ENCODE data around the gene ICAM1. TPM values are rescaled to one million over a fixed set of nuclear protein-coding genes. Genes with fewer than 3 reads are reported as not detected.

Gene ICAM1
- total and polyA plus RNA-seq, 10 of the 15 experiments (the other 5 are each of a cell fraction or from before 2014, with no cell fraction given), result 7.6 to 115 (median 60.2) TPM

GRCh38 chr19:10271543-10272086 lies 695 bp downstream of the ICAM1 start (continued):
- no peak for TF ChIP-seq E2F8 (IDR thresholded peaks at IDR 0.05; ENCODE audit: low read depth, partially characterized antibody)
- TF ChIP-seq IRF3 (IDR thresholded peaks at IDR 0.05), result no peak
- no peak for TF ChIP-seq WRNIP1 (IDR thresholded peaks at IDR 0.05; ENCODE audit: borderline replicate concordance, low read depth, low read length)
- TF ChIP-seq MTA3 (IDR thresholded peaks at IDR 0.05; ENCODE audit: borderline replicate concordance, low read length), result no peak
- no peak for TF ChIP-seq MAX (IDR thresholded peaks at IDR 0.05; ENCODE audit: low read depth, low read length)
- TF ChIP-seq EGR1 (IDR thresholded peaks at IDR 0.05; ENCODE audit: borderline replicate concordance in 1 of 2, low read depth in 2 of 2, low read length in 2 of 2), result no peak
- TF ChIP-seq DPF2 (IDR thresholded peaks at IDR 0.05), result peak; percentile 79
- TF ChIP-seq MLLT1 (IDR thresholded peaks at IDR 0.05), result no peak; the same call in 1 of the 2 replicates
- 0 out of 2 replicates have a peak, but pooled peaks have one; percentile 39 for TF ChIP-seq TAF1 (IDR thresholded peaks at IDR 0.05; ENCODE audit: borderline replicate concordance, low read depth, low read length)
- no peak for TF ChIP-seq HDAC2 (IDR thresholded peaks at IDR 0.05)
- peak; percentile 36 for TF ChIP-seq SP1 (IDR thresholded peaks at IDR 0.05; ENCODE audit: low read depth, low read length)
- TF ChIP-seq EP300 (IDR thresholded peaks at IDR 0.05; ENCODE audit: borderline replicate concordance in 1 of 2, control insufficient read depth in 1 of 2, low read depth in 2 of 2, low read length in 2 of 2), result 0 out of 4 replicates have a peak, but pooled peaks of 1 of the 2 experiments have one; percentile 63
- TF ChIP-seq GATAD2B (conservative IDR thresholded peaks at IDR 0.05; ENCODE audit: low read depth), result peak; percentile 49; the same call in 1 of the 2 replicates
- no peak for TF ChIP-seq SMAD5 (IDR thresholded peaks at IDR 0.05; ENCODE audit: low read depth)
- no peak for TF ChIP-seq MXI1 (IDR thresholded peaks at IDR 0.05; ENCODE audit: low read depth, low read length)
- TF ChIP-seq POLR2AphosphoS2 (IDR thresholded peaks at IDR 0.05; ENCODE audit: low read depth, low read length), result no peak; the same call in 1 of the 2 replicates
- no peak for TF ChIP-seq RCOR1 (conservative IDR thresholded peaks at IDR 0.05; ENCODE audit: low read depth, low read length)
- TF ChIP-seq LARP7 (IDR thresholded peaks at IDR 0.05), result 0 out of 2 replicates have a peak, but pooled peaks have one; percentile 40
- no peak for TF ChIP-seq CHD1 (IDR thresholded peaks at IDR 0.05; ENCODE audit: low read depth, low read length)
- TF ChIP-seq E2F4 (IDR thresholded peaks at IDR 0.05; ENCODE audit: low read depth, low read length), result no peak
- no peak for TF ChIP-seq KAT2A (conservative IDR thresholded peaks at IDR 0.05; ENCODE audit: control insufficient read depth, low read depth, low read length)
- TF ChIP-seq NFYB (IDR thresholded peaks at IDR 0.05; ENCODE audit: insufficient read depth, low read depth, low read length), result no peak

Measured in GM12878 (cell line).